HG02610 (cell line): ENCODE measurements around the gene MAP2K7.
"Not testable (repeated sequence)": the region's sequence is repeated elsewhere in the genome, so short reads cannot be mapped to it uniquely, and the experiment has no call there.

Experiments used
- ATAC-seq: cut with Tn5 transposase; IDR thresholded peaks from one replicate; pipeline ENCODE4 v1.9.1; 2021; ENCODE audit warnings: mild to moderate bottlenecking, moderate library complexity; ENCODE audit not compliant: unreplicated experiment

The MAP2K7 gene

GRCh38 chr19:7903244-7904073 is at the start of gene MAP2K7:
TSS of gene MAP2K7 (plus strand) at chr19:7903877. CDS start at chr19:7903945, 68 bp downstream.
- peak; percentile 79 for ATAC-seq

GRCh38 chr19:7855426-7856108 is 48.1 kb upstream of the MAP2K7 start:
- ATAC-seq: no peak

- ATAC-seq: no peak
These were observed 47.5 kb upstream of the MAP2K7 start for GRCh38 chr19:7856109-7856591.

- ATAC-seq: no peak
These were observed 46.7 kb upstream of the MAP2K7 start for GRCh38 chr19:7856679-7857663.

- no peak for ATAC-seq
These were observed 46.0 kb upstream of the MAP2K7 start for GRCh38 chr19:7857727-7858108.

GRCh38 chr19:7858109-7858770 is 45.4 kb upstream of the MAP2K7 start:
- ATAC-seq: no peak

GRCh38 chr19:7859087-7859486 is 44.6 kb upstream of the MAP2K7 start:
- ATAC-seq: not testable (repeated sequence)

GRCh38 chr19:7859831-7860713 is 43.6 kb upstream of the MAP2K7 start:
- ATAC-seq: no peak

GRCh38 chr19:7860714-7861618 is 42.7 kb upstream of the MAP2K7 start:
- ATAC-seq: no peak

- no peak for ATAC-seq
These were observed 41.9 kb upstream of the MAP2K7 start for GRCh38 chr19:7861619-7862412.

GRCh38 chr19:7862413-7862951 is 41.2 kb upstream of the MAP2K7 start:
- ATAC-seq: no peak

- no peak for ATAC-seq
These were observed 40.3 kb upstream of the MAP2K7 start for GRCh38 chr19:7863157-7863970.

- no peak for ATAC-seq
These were observed 39.5 kb upstream of the MAP2K7 start for GRCh38 chr19:7863971-7864689.

GRCh38 chr19:7864690-7865074 is 39.0 kb upstream of the MAP2K7 start:
- no peak for ATAC-seq

GRCh38 chr19:7865262-7865911 is 38.3 kb upstream of the MAP2K7 start:
- no peak for ATAC-seq
